ENCODE data around the gene CDCA5. TPM values are rescaled to one million over a fixed set of nuclear protein-coding genes. Genes with fewer than 3 reads are reported as not detected.

The CDCA5 gene
- total RNA-seq, 4 donors from 2014 or later: 0.56 to 2.8 (median 1.4) TPM; not detected in 1

- no peak for ATAC-seq (ENCODE audit: low FRiP score)
These were observed 23.6 kb downstream of the CDCA5 start for GRCh38 chr11:65059959-65060824.

GRCh38 chr11:65059523-65059922 lies 24.3 kb downstream of the CDCA5 start:
- DNase-seq (ENCODE audit: low spot score) (no peak), ATAC-seq (ENCODE audit: low FRiP score) (no peak)
- TF ChIP-seq, protein P1, sequence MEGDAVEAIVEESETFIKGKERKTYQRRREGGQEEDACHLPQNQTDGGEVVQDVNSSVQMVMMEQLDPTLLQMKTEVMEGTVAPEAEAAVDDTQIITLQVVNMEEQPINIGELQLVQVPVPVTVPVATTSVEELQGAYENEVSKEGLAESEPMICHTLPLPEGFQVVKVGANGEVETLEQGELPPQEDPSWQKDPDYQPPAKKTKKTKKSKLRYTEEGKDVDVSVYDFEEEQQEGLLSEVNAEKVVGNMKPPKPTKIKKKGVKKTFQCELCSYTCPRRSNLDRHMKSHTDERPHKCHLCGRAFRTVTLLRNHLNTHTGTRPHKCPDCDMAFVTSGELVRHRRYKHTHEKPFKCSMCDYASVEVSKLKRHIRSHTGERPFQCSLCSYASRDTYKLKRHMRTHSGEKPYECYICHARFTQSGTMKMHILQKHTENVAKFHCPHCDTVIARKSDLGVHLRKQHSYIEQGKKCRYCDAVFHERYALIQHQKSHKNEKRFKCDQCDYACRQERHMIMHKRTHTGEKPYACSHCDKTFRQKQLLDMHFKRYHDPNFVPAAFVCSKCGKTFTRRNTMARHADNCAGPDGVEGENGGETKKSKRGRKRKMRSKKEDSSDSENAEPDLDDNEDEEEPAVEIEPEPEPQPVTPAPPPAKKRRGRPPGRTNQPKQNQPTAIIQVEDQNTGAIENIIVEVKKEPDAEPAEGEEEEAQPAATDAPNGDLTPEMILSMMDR (IDR thresholded peaks at IDR 0.05): no peak

More at GRCh38 chr11:65059959-65060824, 23.6 kb downstream of the CDCA5 start:
- TF ChIP-seq, protein P1 (IDR thresholded peaks at IDR 0.05): no peak
- DNase-seq (ENCODE audit: low spot score): no peak

- no peak for ATAC-seq (ENCODE audit: low FRiP score)
- DNase-seq (ENCODE audit: low spot score): no peak
- TF ChIP-seq, protein P1 (IDR thresholded peaks at IDR 0.05): no peak
These were observed 25.3 kb downstream of the CDCA5 start, which contains the start of gene NAALADL1 for GRCh38 chr11:65058419-65059054. Gene NAALADL1 (minus strand): TSS chr11:65058553. CDS start chr11:65058521, 32 bp downstream.

DNA sequence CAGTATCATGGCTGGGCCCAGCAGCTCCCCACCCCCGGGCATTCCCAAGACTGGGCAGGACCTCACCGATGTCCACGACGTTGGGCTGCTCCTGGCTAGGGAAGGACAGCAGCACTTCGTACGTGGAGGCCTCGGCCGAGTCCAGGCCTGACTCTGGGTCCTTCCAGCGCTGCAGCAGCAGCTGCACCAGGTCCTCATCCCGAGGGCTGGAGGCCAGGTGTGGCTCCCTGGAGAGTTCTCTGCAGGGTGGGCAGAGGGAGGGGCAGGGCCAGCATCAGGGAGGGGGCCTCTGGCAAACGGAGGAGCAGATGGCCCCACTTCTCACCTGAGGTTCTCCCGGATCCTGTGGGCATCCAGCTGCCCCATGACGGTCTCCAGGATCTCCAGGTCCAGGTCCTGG lies 25.8 kb downstream of the CDCA5 start:
- no peak for ATAC-seq (ENCODE audit: low FRiP score)

GRCh38 chr11:65057526-65057925 lies 26.3 kb downstream of the CDCA5 start:
- ATAC-seq (ENCODE audit: low FRiP score) (no peak), DNase-seq (ENCODE audit: low spot score) (no peak)
- TF ChIP-seq, protein P1 (IDR thresholded peaks at IDR 0.05): no peak

More for the DNA sequence above, 25.8 kb downstream of the CDCA5 start:
- TF ChIP-seq, protein P1 (IDR thresholded peaks at IDR 0.05): no peak
- no peak for DNase-seq (ENCODE audit: low spot score)

- no peak for ATAC-seq (ENCODE audit: low FRiP score)
- TF ChIP-seq, protein P1 (IDR thresholded peaks at IDR 0.05): no peak
- no peak for DNase-seq (ENCODE audit: low spot score)
These were observed 26.8 kb downstream of the CDCA5 start for GRCh38 chr11:65056999-65057398.

Data from omental fat pad (tissue), 4 donors.